GM12878 (cell line): ENCODE results near the gene PRCD. TPM values are rescaled to one million over a fixed set of nuclear protein-coding genes. Genes with fewer than 3 reads are reported as not detected.

Experiments used
- ATF7 ChIP-seq: fragments of 450-650 bp; IDR thresholded peaks from 2 replicates; pipeline ENCODE4 v1.6.1; 2016; ENCODE audit warnings: low read depth, mild to moderate bottlenecking
- JUNB ChIP-seq: IDR thresholded peaks from 2 replicates; pipeline ENCODE4 v1.6.1; 2016; ENCODE audit warnings: antibody characterized with exemption, mild to moderate bottlenecking
- MAX ChIP-seq: IDR thresholded peaks from 2 replicates; pipeline ENCODE4 v1.6.1; 2012; ENCODE audit warnings: low read depth, low read length, improper control_type of control experiment
- MYC ChIP-seq: IDR thresholded peaks from 2 replicates; pipeline ENCODE4 v1.6.1; 2011; ENCODE audit warnings: mild to moderate bottlenecking, low read length, moderate library complexity, inconsistent platforms; ENCODE audit not compliant: insufficient read depth, insufficient replicate concordance, insufficient read length, severe bottlenecking
- NKRF ChIP-seq: fragments of 450-650 bp; conservative IDR thresholded peaks from 2 replicates; pipeline ENCODE4 v1.6.1; 2017; ENCODE audit warnings: mild to moderate bottlenecking, moderate library complexity
- POLR2AphosphoS2 ChIP-seq: IDR thresholded peaks from 2 replicates; pipeline ENCODE4 v1.6.1; 2011; ENCODE audit warnings: low read depth, mild to moderate bottlenecking, low read length, improper control_type of control experiment, moderate library complexity
- RAD51 ChIP-seq: fragments of 450-650 bp; IDR thresholded peaks from 2 replicates; pipeline ENCODE4 v1.6.1; 2016; ENCODE audit warnings: moderate library complexity, mild to moderate bottlenecking, inconsistent platforms
- RUNX3 ChIP-seq: IDR thresholded peaks from 2 replicates; pipeline ENCODE4 v1.6.1; 2012; ENCODE audit warnings: low read length, inconsistent platforms
- STAT3 ChIP-seq: IDR thresholded peaks from 2 replicates; pipeline ENCODE4 v1.6.1; 2011; ENCODE audit warnings: low read depth, low read length, improper control_type of control experiment
- TCF3 ChIP-seq: IDR thresholded peaks from 2 replicates; pipeline ENCODE4 v1.6.1; 2012; ENCODE audit warnings: low read depth, mild to moderate bottlenecking, low read length, borderline replicate concordance; ENCODE audit not compliant: insufficient read depth
- YY1 ChIP-seq: IDR thresholded peaks from 2 replicates; pipeline ENCODE4 v1.6.1; 2011; ENCODE audit warnings: low read depth, mild to moderate bottlenecking, low read length
- polyA plus RNA-seq, 11 experiments: library from polyadenylated mRNA; depleted of rRNA in 4 of 11; unstranded in 6 of 11; stranded (reverse) in 5 of 11; fragments of >200 nt; fragmentation: Nextera tagmentation in 4 of 11; fragmentation: Illumina TruSeq in 1 of 11; extraction: Ambion mirVana in 4 of 11; extraction: Trizol in 1 of 11; gene quantifications; 1 replicate in 1 of 11; 2 replicates in 10 of 11; pipeline versions ENCODE4 v1.2.1 to v1.2.3, GENCODE V29; 2011 to 2016; ENCODE audit warnings: inconsistent platforms in 2 of 11, missing spikeins in 2 of 11, low read depth in 1 of 11
- total RNA-seq, 4 experiments: library from RNA; depleted of rRNA in 3 of 4; stranded (reverse); fragments of >200 nt in 3 of 4; fragmentation: Illumina TruSeq in 1 of 4; extraction: Trizol in 1 of 4; gene quantifications; 2 replicates each; pipeline versions ENCODE4 v1.2.1 to v1.2.3, GENCODE V29; 2013 to 2021
- TF ChIP-seq, protein P1 (sequence below): fragments of 450-650 bp; IDR thresholded peaks from 2 replicates; pipeline ENCODE4 v1.6.1; 2017; ENCODE audit warnings: borderline replicate concordance
- TF ChIP-seq, protein P2 (sequence below): IDR thresholded peaks from 2 replicates; pipeline ENCODE4 v1.6.1; 2011; ENCODE audit warnings: mild to moderate bottlenecking, low read depth, low read length, moderate library complexity; ENCODE audit not compliant: insufficient replicate concordance
- TF ChIP-seq, protein P3 (sequence below): fragments of 150-350 bp; IDR thresholded peaks from 2 replicates; pipeline ENCODE4 v1.6.1; 2016; ENCODE audit warnings: low read depth, low read length
- TF ChIP-seq, protein P4 (sequence below), 3 experiments: IDR thresholded peaks in 2 of 3; conservative IDR thresholded peaks in 1 of 3; 2 replicates each; pipeline ENCODE4 v1.5.1; 2011; ENCODE audit warnings: low read depth in 3 of 3, low read length in 3 of 3, mild to moderate bottlenecking in 3 of 3, control low read depth in 2 of 3, moderate library complexity in 2 of 3, inconsistent platforms in 1 of 3, mixed read lengths in 1 of 3; ENCODE audit not compliant: control insufficient read depth in 2 of 3, insufficient read depth in 1 of 3; ENCODE audit errors: extremely low read depth in 1 of 3

Gene PRCD
- total and polyA plus RNA-seq, 10 of the 15 experiments (the other 5 are each of a cell fraction or from before 2014, with no cell fraction given) = 0.18 to 0.95 (median 0.34) TPM; not detected in 4

DNA sequence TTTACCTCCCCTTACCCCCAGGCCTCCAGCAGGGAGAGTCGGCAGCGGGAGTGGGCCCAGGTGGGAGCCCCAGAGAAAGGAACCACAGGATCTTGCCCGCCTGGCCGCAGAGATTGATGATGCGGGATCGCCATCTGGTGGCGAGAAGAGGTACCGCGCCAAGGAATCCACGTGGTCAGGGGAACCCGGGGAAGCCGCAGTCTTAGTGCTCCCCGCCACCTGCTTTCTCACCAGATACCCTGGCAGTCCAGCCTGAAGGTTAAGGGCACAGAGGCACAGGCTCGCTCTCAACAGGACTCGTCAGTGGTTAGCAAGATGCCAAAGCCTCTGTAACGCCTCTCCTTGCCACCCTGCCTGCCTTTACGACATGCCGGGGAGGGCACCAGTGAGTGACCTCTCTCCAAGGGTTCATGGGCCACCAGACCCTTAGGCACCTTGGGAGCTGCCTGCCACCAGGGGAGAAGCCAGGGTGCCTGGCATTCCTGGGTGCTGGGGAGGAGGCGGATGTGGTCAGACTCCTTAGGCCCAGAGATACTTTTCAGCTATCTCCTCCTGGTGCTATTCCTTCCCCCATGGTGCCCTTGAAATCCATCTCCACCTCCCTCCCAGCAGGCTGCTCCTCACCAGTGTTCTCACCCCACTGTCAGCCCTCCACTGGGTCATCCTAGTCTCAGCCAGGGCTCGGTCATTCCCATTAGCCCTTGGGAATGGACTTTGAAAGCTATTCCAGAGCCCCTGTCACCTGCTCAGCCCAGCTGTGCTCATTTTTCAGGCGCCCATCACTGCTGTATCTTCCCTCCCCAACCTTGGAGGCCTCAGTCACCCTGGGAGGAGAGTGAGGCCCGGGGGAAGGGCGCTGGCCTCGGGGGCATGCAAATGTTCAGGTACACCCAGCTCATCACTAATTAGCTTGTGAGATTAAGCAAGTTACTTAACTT is 33.2 kb upstream of the PRCD start (continued):
- no peak for TF ChIP-seq NKRF
- TF ChIP-seq YY1 = peak; percentile 77
- no peak for TF ChIP-seq JUNB
- no peak for TF ChIP-seq ATF7
- TF ChIP-seq, protein P1, sequence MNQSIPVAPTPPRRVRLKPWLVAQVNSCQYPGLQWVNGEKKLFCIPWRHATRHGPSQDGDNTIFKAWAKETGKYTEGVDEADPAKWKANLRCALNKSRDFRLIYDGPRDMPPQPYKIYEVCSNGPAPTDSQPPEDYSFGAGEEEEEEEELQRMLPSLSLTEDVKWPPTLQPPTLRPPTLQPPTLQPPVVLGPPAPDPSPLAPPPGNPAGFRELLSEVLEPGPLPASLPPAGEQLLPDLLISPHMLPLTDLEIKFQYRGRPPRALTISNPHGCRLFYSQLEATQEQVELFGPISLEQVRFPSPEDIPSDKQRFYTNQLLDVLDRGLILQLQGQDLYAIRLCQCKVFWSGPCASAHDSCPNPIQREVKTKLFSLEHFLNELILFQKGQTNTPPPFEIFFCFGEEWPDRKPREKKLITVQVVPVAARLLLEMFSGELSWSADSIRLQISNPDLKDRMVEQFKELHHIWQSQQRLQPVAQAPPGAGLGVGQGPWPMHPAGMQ = no peak
- TF ChIP-seq STAT3 = no peak
- peak; percentile 67 for TF ChIP-seq RAD51
- no peak for TF ChIP-seq POLR2AphosphoS2
- peak; percentile 69 for TF ChIP-seq RUNX3
- TF ChIP-seq, protein P2, sequence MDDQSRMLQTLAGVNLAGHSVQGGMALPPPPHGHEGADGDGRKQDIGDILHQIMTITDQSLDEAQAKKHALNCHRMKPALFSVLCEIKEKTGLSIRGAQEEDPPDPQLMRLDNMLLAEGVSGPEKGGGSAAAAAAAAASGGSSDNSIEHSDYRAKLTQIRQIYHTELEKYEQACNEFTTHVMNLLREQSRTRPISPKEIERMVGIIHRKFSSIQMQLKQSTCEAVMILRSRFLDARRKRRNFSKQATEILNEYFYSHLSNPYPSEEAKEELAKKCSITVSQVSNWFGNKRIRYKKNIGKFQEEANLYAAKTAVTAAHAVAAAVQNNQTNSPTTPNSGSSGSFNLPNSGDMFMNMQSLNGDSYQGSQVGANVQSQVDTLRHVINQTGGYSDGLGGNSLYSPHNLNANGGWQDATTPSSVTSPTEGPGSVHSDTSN = no peak
- peak; percentile 67 for TF ChIP-seq MYC
- TF ChIP-seq, protein P3, sequence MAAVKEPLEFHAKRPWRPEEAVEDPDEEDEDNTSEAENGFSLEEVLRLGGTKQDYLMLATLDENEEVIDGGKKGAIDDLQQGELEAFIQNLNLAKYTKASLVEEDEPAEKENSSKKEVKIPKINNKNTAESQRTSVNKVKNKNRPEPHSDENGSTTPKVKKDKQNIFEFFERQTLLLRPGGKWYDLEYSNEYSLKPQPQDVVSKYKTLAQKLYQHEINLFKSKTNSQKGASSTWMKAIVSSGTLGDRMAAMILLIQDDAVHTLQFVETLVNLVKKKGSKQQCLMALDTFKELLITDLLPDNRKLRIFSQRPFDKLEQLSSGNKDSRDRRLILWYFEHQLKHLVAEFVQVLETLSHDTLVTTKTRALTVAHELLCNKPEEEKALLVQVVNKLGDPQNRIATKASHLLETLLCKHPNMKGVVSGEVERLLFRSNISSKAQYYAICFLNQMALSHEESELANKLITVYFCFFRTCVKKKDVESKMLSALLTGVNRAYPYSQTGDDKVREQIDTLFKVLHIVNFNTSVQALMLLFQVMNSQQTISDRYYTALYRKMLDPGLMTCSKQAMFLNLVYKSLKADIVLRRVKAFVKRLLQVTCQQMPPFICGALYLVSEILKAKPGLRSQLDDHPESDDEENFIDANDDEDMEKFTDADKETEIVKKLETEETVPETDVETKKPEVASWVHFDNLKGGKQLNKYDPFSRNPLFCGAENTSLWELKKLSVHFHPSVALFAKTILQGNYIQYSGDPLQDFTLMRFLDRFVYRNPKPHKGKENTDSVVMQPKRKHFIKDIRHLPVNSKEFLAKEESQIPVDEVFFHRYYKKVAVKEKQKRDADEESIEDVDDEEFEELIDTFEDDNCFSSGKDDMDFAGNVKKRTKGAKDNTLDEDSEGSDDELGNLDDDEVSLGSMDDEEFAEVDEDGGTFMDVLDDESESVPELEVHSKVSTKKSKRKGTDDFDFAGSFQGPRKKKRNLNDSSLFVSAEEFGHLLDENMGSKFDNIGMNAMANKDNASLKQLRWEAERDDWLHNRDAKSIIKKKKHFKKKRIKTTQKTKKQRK = no peak
- peak; percentile 73; the same call in 1 of the 2 replicates for TF ChIP-seq TCF3
- TF ChIP-seq MAX = peak; percentile 93
- TF ChIP-seq, protein P4, sequence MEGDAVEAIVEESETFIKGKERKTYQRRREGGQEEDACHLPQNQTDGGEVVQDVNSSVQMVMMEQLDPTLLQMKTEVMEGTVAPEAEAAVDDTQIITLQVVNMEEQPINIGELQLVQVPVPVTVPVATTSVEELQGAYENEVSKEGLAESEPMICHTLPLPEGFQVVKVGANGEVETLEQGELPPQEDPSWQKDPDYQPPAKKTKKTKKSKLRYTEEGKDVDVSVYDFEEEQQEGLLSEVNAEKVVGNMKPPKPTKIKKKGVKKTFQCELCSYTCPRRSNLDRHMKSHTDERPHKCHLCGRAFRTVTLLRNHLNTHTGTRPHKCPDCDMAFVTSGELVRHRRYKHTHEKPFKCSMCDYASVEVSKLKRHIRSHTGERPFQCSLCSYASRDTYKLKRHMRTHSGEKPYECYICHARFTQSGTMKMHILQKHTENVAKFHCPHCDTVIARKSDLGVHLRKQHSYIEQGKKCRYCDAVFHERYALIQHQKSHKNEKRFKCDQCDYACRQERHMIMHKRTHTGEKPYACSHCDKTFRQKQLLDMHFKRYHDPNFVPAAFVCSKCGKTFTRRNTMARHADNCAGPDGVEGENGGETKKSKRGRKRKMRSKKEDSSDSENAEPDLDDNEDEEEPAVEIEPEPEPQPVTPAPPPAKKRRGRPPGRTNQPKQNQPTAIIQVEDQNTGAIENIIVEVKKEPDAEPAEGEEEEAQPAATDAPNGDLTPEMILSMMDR (IDR thresholded peaks at IDR 0.05 in 2 of 3, conservative IDR thresholded peaks at IDR 0.05 in 1 of 3; ENCODE audit: control insufficient read depth in 2 of 3, extremely low read depth in 1 of 3, insufficient read depth in 1 of 3, low read depth in 3 of 3, low read length in 3 of 3) = peak; percentile 89 to 99 (median 92); a peak in 5 of 6 replicates
